Stimulated activated CD4-positive, alpha-beta T cell treated with anti-CD3 and anti-CD28 coated beads, Interleukin-1b, Interleukin-23, amount 100 ng/mL, for 1 hour (primary cell): Measurements from ENCODE around the gene WT1.

ENCODE experiments used
- DNase-seq, 2 donors: peaks; one replicate each; pipeline ENCODE4 v3.0.0-alpha.2; 2020; ENCODE audit warnings: low read depth in 2 of 2

Gene WT1

DNA sequence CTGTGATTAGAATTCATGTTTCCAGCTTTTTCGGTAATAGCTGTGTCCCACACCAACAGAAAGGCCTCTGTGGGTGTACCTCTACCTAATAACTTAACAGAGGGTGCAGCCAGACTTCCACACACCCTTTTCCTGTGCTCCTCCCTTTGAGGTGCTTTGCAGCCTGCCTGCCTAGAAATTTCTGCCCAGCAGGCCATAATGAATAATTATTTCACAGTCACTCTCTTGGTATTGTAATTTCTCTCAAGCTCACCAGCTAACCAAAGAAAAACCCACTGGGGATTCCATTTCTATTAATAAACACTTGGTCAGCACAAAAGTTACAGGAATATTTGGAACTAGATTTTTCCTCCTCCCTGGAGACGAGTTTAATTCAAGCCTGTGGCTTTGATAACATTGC is 13.3 kb downstream of the WT1 start:
- no peak for DNase-seq

DNA sequence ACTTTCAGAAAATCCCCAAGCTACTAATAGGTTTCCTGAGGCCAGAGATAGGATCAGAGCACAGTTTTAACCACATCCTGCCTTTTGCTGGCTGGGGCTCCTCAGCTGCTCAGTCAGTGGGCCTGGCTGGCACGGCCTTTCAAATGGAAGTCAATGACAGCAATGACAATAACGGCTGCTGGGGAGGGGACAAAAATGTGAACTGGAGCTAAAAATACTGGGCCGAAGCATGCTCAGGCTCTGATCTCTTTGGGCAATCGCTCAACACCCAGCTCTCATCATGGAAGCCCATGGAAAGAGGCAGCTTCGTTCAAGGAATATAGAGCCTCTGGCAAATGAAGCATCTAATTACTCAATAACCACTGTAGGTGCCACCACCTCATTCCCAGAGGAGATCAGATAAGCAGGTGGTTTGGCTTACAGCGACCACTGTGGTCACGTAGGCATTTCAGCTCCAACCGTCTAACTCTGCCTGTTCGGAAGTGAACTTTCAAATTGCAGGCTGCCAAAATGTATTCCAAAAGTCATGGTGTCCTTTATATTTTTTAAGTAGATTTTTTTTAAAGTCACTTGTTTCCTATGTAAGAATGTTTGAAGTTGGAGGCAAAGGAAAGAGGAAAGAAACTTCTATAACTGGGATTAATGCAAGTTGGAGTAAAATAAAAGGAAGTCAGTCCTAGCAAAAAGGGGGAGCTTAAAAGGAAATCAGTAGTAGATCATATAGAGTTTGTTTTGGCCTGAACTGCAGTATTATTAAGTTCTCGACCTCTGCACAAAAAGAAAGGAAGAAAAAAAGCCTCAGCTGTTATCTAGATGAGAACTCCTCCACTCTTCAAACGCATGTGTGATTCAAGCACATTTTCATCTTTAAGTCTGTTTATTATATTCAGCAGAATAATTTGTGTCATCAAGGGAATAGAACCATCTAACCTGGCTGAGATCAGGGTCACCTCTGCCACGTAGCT is 14.1 kb downstream of the WT1 start:
- no peak for DNase-seq

DNA sequence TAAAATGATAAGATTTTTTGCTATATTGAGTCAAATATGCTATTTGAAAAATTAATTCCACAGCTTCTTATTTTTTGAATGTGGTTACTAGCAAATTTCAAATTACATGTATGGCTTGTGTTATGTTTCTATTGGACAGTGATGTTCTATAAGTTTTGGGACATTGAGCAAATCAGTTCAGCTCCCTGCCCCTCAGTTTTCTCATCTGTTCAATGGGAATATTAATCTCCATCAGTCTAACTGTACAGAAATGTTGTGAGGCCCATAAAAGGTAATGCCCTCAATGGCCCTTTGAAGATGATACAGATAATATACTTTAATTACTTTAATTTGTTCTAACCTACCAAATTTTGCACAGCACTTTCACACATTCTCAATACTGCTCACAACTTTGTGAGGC is 15.2 kb downstream of the WT1 start:
- no peak for DNase-seq

DNA sequence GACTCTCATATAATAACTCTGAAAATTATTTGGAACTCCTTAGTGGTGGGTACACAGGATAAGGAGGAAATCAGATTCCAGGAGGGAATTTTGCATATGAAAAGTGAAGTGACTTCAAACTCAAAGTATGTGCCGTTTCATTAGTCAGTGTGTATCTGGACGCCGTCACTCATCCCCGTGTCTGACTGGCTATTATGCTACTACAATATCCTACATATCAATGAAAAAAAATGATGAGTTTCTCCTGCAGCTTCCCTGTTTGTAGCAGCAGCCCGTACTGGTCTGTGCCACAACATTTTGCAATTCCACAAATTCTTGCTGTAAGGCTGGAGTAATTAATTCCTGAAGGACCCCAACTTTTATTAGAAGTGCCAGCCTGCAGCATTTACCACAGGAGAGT is 16.5 kb downstream of the WT1 start:
- no peak for DNase-seq

DNA sequence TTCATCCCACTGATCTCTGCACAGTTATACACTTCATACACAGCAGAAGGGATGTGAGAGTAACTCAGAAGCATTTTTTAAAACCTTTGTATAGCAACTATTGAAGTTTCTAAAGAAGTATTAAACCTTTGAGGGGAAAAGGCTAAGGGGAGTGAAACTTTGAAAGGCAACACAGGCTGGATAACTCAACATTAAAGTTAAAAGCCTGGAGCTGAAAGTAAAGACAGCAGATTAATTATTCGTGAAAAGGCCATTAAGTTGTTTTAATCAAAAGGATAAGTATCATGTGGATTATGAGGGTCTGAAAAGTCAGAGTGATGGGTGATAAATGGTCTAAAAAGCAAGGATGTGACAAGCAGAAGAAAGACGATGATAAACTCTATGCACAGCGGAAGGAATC is 17.5 kb downstream of the WT1 start:
- no peak for DNase-seq

DNA sequence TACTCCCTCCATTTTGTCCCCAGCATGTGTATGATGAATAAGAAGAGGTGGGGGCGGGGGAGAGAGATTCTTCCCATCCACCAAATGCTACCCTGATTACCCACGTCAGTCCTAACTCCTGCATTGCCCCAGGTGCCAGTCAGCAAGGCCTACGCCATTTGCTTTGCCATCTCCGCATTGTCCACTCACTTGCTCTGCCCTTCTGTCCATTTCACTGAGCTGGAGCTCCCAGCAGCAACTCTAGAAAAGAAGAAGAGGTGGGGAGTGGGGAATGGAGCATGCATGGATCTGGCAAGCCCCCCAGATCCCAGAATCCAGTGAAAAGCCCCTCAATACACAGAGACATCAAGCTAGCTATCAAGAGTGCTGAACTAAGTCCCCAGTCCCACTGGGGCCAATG is 19.0 kb downstream of the WT1 start:
- no peak for DNase-seq

DNA sequence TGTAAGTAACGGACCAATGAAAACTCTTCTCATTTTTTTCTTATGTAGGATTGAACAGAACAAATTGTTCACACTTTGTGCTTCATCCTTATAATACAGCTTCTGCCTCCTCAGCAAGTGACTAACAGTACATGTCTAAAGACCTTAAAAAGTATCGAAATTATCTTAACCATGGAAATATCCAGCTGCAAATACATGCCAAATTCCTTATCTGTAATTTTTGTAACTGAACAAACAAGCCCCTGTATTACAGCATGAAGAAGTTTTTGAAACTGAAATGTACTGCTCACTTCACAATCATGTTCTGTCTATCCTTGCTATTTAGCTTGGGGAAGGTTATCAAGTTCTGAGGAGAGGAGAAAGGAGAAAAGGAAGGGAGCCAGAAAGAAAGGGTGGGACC is 20.4 kb downstream of the WT1 start:
- no peak for DNase-seq

DNA sequence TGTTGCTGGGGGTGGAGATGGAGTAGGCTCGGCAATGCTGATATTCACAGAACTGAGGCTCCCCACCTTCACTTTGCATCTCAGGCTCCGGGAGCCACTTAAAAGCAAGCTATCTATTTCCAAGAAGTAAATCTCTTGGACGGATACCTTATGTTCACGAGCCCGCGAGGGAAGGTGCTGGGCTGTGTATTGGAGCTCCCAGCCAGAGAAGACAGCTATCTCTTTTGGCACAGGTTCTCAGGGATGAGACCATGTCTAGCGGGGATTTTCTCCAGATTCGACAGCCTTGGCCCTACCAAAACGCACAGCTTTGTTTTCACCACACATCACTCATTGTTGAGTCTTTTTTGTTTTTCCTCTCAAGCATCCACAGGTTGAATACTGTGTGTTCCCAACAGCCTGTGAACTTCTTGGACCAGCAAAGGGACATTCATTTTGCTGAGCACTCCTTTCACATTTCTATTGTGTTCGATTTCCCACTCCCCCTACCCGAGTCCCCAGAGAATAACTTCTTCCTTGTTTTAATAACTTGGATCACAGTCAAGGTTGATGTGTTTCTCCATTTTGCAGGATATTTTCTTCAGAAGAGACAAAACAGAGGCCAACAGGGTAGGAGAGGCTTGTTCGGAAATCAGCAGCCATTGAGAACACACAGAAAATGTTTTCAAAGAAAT is 23.3 kb downstream of the WT1 start:
- DNase-seq = no peak

DNA sequence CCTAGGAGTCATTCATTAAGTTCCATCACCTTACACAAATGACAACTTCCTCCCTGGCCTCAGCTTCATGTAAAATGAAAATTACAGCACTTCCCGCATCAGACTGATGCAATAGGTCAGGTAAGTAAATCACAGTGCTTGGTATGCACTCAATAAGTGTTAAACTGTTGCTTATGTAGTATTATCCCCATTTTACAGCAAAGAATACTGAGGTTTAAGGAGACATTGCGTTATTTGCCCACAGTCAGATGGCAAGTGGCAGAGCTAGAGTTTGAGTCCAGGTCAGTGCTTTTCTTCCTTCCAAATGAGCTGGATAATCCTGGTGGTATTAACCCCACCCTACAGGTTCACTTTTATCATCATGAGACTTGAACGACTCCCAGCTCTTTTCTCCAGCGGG is 29.7 kb downstream of the WT1 start:
- no peak for DNase-seq

DNA sequence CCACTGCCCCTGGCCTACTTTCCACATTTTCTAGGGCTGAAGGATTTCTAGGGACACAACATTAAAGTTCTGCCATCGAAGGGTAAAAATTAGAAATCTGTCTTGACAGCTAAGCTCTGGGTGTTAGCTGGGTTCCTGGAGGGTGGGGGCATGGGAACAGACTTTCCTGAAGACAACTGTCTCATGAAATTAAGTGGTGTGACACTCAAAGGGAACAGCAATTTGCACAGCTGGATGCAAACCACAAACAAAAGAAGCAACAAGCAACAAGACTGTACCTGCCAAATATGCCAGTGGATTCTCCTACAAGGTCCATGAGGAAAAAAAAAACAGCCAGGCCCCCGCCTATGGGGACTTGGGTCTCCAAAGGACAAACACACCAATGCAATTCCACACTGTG is 32.5 kb downstream of the WT1 start:
- no peak for DNase-seq

DNA sequence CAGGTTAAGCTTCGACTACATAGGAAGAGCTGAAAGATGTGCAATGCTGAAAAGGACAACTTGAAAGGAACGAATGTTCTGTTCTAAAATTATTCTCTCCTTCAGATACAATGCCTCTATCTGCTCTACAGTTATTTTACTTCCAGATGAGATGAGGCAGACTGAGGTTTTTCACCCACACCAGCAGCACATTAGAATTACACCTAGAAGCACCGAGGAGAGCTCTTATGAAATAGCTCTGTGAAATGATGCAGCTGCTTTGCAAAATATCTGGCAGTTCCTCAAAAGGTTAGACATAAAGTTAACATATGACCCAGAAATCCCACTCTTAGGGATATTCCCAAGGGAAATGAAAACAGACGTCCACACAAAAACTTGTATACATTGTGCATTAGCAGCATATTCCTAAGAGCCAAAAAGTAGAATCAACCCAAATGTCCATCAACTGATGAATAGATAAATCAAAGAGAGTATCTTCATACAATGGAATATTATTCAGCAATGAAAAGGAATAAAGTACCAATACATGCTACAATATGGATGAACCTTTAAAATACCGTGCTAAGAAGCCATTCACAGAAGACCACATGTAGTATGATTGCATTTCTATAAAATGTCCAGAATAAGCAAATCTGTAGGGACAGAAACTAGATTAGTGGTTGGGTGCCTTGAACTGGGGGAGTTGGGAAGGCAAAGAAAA is 34.5 kb downstream of the WT1 start:
- DNase-seq = no peak

DNA sequence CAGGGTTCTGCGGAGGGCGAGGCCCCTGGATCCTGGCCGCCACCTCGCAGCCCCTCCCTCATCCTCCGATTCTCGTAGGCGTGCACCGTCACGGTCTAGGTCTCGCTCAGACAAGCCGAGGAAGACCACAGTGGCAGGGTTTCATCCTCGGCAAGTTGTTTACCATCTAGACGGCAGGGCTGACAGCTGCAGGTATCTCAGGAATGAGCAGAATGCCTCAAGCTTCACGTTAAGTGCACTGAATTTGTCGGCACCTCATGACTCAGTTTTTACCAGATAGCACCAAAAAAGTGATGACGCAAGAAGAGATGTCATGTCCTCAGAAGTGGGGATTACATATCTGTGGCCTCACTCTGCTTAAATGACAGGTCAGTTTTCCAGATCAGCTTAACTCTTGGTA is 35.1 kb downstream of the WT1 start:
- DNase-seq = no peak

DNA sequence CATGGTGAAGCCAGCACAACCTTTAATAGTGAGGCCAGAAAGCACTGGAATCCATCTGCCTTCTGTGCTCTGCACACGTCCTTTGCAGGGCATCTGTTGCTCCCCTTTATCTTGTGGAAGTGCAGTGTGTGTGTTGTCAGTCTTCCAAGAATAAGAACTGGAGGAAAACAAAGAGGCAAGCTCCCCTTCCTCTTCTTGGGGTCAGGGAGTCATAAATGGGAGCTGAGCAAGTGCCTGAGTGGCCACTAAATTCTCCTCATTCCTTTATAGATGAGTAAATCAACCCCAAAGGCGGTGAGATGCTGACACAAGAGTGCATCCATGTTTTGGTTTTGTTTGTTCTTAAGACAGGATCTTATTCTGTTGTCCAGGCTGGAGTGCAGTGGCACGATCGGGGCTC is 38.3 kb downstream of the WT1 start:
- DNase-seq = no peak

DNA sequence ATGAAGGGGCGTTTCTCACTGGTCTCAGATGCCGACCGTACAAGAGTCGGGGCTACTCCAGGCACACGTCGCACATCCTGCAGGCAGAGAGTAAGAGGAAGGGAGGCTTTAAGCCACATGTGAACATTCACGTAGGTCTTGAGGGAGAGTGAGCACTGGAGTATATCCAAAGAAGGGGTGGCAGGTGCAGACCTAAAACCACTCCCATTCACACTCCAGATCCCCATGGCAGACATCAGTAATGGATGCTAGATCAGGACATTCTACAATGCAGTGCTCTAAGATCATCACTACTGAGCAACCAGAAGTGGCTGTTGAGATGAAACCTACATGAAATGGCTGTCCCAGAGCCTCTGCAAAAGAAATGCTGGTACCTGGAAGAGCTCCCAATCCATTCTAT is 39.0 kb downstream of the WT1 start:
- DNase-seq = no peak

DNA sequence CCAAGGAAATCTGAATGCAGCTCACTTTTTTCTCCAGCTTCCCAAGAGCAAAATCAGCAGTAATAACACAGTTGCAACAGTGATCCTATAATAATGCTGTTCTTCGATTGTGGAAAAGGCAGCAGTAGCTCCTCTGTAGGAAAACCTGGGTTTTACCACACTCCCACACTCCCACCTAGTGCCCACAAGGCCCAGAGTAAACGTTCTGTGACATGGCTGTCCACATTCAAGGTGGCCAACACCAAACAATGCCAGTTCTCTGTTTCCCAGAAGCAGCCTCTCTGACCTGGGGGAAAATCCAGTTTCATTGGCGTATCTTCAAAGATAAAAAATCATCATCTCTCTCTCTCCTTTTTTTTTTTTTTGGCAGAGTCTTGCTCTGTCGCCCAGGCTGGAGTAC is 40.2 kb downstream of the WT1 start:
- DNase-seq = no peak

DNA sequence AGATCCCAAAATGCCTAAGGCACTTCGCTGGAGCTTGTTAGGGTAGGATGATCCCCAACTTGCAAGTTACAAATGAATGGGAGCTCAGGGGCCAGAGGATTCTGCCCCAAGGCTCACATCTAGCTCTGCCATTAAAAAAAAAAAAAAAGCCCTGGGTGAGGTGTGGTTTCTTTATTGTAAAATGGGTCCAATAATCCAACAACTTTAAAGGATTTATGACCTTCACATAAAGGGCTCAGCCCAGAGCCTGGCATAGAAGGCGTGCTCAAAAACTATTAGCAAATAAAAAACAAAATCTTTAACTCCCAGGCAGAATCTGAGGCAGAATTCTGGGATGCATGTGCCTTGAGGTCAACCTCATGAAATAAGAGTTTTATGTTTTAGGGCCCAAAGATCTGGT is 42.5 kb downstream of the WT1 start:
- no peak for DNase-seq

DNA sequence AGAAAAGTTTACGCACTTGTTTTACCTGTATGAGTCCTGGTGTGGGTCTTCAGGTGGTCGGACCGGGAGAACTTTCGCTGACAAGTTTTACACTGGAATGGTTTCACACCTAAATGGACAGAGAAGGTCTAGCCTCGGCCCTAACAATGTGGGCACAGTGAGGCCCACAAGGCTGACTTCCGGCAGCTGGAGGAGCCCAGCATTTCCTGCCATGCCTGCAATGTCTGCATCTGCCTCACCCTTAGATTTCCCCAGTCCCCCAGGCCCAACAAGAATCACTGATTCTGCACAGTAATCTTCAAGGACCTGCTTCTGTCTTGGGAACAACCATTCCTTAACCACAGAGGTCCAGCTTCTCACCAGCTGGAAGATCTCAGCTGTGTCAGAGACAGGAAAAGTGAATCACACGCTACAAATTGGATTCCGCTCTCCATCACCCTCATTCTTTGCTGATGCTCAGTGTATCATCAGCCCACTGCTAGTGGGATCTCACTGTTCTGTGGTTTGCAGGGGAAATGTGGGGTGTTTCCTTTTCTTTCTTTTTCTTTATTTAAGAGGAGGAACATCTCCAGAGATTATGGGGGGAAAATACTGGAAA is 43.3 kb downstream of the WT1 start:
- no peak for DNase-seq

DNA sequence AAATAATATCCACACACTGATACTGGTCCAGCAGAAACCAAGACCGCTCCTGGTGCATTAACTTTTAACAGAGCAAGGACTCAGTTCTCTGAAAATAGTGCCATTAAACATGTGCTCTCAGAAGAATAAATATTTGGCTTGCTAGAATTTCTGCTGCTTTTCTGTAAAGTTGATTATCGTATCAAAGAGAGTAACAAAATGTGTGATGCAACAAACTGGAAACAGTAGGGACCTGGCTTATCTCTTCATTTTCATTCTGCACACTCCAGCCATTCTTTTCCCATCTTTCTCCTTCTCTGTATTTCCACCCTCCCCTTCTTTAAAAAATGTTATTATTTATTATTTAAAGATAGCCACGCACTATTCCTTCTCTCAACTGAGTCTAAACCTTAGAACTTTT is 43.9 kb downstream of the WT1 start:
- no peak for DNase-seq

DNA sequence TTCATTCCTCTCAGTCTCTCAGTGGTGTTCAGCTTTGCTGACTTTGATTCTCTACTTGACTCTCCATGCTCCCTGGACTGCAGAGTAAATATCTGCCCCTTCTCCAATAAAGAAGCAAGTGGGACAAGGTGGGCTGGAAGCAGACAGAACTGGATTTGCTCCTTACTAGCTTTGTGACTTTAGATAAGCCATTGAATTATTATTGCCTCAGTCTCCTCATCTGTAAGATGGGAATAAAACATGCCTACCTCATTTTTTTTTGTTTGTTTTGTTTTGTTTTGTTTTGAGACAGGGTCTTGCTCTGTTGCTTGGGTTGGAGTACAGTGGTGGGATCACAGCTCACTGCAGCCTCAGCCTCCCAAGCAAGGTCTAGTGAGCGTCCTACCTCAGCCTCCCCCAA is 44.6 kb downstream of the WT1 start:
- DNase-seq = no peak

DNA sequence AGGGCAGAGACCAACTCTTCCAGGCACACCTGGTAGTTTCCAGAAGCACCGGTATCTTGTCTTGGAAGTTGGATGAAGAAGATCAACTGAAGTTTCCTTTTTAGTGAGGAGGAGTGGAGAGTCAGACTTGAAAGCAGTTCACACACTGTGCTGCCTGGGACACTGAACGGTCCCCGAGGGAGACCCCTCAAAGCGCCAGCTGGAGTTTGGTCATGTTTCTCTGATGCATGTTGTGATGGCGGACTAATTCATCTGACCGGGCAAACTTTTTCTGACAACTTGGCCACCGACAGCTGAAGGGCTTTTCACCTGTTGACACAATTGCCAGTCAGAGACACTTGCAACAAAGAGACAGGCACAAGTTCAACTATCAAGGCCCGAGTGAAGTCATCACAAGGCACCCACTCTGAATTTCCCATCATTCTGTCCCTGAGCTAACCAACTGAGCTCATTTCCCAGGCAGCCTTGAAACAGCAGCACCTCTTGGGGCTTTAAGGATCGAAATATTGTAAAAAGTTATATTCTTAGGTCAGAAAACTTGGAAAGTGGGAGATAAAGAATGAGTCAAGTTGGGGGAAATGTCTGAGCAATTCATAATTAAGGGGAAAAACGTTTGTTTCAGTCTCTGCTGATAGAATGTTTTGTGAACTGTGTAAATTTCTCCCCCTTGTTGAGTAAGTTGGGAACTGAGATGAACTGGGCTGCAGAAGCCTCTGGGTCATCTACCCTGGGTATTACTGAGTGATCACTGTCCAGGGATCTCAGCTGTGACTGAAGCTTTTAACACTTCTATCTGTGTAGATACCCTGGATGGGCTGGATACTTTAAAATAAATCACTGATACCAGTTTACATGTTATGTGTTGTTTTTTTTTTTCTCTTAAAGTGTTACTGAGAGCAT is 46.2 kb downstream of the WT1 start:
- DNase-seq = no peak

DNA sequence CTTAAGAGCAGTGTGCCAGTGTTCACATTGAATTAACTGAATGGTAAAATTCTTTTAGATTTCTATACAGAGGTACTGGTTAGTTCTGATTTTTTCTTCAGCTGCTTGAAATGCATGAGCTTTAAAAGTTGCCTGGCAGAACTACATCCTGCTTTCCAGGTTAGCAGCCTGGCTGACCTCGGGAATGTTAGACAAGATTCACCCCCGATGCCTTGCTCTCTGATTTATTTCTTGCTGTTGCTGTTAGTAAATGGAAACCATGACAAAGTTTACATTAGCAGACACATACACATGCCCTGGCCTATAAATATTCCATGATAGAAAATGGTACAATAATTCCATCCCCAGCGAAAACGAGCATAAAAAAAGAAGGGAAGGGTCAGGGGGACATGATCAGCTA is 47.0 kb downstream of the WT1 start:
- no peak for DNase-seq
